Superior temporal gyrus (tissue), 1 donor: ENCODE data around the gene PCDHB9.
"Not testable (repeated sequence)": the region's sequence is repeated elsewhere in the genome, so short reads cannot be mapped to it uniquely, and the experiment has no call there.

ENCODE experiments used
- DNase-seq: peaks from one replicate; pipeline ENCODE4 v3.0.0-alpha.2; 2016; ENCODE audit errors: extremely low spot score

PCDHB9 gene

GRCh38 chr5:141188682-141189081, 1.7 kb downstream of the PCDHB9 start:
- not testable (repeated sequence) for DNase-seq

GRCh38 chr5:141189131-141189530, 2.2 kb downstream of the PCDHB9 start:
- not testable (repeated sequence) for DNase-seq

- peak; percentile 73 for DNase-seq
Observed at GRCh38 chr5:141192110-141192725, 5.3 kb downstream of the PCDHB9 start, which contains the start of gene PCDHB10. TSS of gene PCDHB10 (plus strand) at chr5:141192353. CDS start at chr5:141192553, 200 bp downstream.

DNA sequence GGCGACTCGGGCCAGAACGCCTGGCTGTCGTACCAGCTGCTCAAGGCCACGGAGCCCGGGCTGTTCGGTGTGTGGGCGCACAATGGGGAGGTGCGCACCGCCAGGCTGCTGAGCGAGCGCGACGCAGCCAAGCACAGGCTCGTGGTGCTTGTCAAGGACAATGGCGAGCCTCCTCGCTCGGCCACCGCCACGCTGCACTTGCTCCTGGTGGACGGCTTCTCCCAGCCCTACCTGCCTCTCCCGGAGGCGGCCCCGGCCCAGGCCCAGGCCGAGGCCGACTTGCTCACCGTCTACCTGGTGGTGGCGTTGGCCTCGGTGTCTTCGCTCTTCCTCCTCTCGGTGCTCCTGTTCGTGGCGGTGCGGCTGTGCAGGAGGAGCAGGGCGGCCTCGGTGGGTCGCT, 7.4 kb downstream of the PCDHB9 start:
- not testable (repeated sequence) for DNase-seq

GRCh38 chr5:141196363-141196762, 9.4 kb downstream of the PCDHB9 start:
- no peak for DNase-seq

DNA sequence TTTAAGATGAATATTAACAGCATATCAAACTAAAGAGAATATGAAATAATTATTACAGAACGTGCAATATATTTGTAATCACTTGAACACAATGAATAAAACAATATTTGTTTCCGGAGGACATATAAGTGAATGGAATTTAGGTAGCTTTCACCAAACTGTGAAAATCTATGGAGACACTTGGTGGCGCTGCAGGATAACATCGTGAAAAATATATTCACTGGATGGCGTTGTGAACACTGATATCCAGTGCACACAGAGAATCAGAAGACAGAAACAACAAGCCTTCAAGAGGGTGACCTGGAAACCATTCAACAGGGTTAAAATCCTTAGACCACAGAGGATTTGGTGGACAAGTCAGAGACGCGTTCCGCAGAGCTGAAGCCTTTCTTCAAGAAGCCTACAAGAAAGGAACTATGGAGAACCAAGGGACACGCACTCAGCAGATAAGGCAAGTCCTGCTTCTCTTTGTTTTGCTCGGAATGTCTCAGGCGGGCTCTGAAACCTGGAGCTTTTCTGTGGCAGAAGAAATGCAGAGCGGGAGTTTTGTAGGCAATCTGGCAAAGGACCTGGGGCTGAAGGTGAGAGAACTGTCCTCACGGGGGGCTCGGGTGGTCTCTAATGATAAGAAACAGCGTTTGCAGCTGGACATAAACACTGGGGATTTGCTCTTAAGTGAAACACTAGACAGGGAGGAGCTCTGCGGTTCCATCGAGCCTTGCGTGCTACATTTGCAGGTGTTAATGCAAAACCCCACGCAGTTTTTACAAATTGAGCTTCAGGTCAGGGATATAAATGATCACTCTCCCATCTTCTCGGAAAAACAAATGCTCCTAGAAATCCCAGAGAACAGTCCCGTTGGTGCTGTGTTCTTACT, 12.6 kb downstream of the PCDHB9 start, which contains the start of gene PCDHB11:
PCDHB11 (plus strand) TSS at position 269 of the 877 bp plus-strand sequence; CDS start at position 417, 148 bp downstream.
- no peak for DNase-seq

DNA sequence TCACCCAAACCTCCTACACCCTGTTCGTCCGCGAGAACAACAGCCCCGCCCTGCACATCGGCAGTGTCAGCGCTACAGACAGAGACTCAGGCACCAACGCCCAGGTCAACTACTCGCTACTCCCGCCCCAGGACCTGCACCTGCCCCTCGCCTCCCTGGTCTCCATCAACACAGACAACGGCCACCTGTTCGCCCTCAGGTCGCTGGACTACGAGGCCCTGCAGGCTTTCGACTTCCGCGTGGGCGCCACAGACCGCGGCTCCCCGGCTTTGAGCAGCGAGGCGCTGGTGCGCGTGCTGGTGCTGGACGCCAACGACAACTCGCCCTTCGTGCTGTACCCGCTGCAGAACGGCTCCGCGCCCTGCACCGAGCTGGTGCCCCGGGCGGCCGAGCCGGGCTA, 14.2 kb downstream of the PCDHB9 start:
- DNase-seq: not testable (repeated sequence)

- not testable (repeated sequence) for DNase-seq
Observed at GRCh38 chr5:141201646-141202045, 14.7 kb downstream of the PCDHB9 start.

- peak; percentile 40 for DNase-seq
Observed at GRCh38 chr5:141208478-141208877, 21.5 kb downstream of the PCDHB9 start, which contains the start of gene PCDHB12. TSS of gene PCDHB12 (plus strand) at chr5:141208719. CDS start at chr5:141208908, 189 bp downstream.

GRCh38 chr5:141210281-141210680, 23.3 kb downstream of the PCDHB9 start:
- DNase-seq: not testable (repeated sequence)

- not testable (repeated sequence) for DNase-seq
Observed at GRCh38 chr5:141210849-141211248, 23.9 kb downstream of the PCDHB9 start.

DNA sequence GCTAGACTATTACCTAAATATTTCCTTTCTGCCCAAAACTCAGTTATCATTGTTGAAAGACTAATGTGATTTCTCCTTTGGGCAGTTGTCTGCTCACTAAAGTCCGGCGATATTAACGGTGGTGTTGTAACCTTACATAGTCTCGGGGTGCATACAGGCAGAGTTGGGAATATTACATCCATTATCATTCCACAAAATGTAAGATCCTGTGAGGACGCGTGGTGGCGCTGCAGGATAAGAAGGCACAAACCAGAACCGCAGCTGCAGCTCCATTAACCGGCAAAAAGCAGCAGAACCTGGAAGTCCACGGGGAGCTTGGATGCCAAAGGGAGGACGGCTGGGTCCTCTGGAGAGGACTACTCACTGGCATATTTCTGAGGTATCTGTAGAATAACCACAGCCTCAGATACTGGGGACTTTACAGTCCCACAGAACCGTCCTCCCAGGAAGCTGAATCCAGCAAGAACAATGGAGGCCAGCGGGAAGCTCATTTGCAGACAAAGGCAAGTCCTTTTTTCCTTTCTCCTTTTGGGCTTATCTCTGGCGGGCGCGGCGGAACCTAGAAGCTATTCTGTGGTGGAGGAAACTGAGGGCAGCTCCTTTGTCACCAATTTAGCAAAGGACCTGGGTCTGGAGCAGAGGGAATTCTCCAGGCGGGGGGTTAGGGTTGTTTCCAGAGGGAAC, 26.8 kb downstream of the PCDHB9 start, which contains the start of gene PCDHB13:
PCDHB13 (plus strand) TSS at position 264 of the 684 bp plus-strand sequence; CDS start at position 469, 205 bp downstream.
- peak; percentile 45 for DNase-seq

DNA sequence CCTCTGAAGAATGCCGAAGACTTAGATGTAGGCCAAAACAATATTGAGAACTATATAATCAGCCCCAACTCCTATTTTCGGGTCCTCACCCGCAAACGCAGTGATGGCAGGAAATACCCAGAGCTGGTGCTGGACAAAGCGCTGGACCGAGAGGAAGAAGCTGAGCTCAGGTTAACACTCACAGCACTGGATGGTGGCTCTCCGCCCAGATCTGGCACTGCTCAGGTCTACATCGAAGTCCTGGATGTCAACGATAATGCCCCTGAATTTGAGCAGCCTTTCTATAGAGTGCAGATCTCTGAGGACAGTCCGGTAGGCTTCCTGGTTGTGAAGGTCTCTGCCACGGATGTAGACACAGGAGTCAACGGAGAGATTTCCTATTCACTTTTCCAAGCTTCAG, 27.6 kb downstream of the PCDHB9 start:
- not testable (repeated sequence) for DNase-seq

- not testable (repeated sequence) for DNase-seq
Observed at GRCh38 chr5:141215504-141215903, 28.5 kb downstream of the PCDHB9 start.

DNA sequence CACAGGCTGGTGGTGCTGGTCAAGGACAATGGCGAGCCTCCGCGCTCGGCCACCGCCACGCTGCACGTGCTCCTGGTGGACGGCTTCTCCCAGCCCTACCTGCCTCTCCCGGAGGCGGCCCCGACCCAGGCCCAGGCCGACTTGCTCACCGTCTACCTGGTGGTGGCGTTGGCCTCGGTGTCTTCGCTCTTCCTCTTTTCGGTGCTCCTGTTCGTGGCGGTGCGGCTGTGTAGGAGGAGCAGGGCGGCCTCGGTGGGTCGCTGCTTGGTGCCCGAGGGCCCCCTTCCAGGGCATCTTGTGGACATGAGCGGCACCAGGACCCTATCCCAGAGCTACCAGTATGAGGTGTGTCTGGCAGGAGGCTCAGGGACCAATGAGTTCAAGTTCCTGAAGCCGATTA, 29.1 kb downstream of the PCDHB9 start:
- DNase-seq: not testable (repeated sequence)

GRCh38 chr5:141223112-141223783, 36.3 kb downstream of the PCDHB9 start, which contains the start of gene PCDHB14:
TSS of gene PCDHB14 (plus strand) at chr5:141223343. CDS start at chr5:141223506, 163 bp downstream.
- DNase-seq: peak; percentile 38

DNA sequence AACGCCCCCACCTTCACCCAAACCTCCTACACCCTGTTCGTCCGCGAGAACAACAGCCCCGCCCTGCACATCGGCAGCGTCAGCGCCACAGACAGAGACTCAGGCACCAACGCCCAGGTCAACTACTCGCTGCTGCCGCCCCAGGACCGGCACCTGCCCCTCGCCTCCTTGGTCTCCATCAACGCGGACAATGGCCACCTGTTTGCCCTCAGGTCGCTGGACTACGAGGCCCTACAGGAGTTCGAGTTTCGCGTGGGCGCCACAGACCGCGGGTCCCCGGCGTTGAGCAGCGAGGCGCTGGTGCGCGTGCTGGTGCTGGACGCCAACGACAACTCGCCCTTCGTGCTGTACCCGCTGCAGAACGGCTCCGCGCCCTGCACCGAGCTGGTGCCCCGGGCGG, 37.9 kb downstream of the PCDHB9 start:
- not testable (repeated sequence) for DNase-seq

DNA sequence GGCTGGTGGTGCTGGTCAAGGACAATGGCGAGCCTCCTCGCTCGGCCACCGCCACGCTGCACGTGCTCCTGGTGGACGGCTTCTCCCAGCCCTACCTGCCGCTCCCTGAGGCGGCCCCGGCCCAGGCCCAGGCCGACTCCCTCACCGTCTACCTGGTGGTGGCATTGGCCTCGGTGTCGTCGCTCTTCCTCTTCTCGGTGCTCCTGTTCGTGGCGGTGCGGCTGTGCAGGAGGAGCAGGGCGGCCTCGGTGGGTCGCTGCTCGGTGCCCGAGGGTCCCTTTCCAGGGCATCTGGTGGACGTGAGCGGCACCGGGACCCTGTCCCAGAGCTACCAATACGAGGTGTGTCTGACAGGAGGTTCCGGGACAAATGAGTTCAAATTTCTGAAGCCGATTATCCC, 38.5 kb downstream of the PCDHB9 start:
- DNase-seq: not testable (repeated sequence)

- DNase-seq: no peak
Observed at GRCh38 chr5:141234109-141234667, 47.2 kb downstream of the PCDHB9 start.

DNA sequence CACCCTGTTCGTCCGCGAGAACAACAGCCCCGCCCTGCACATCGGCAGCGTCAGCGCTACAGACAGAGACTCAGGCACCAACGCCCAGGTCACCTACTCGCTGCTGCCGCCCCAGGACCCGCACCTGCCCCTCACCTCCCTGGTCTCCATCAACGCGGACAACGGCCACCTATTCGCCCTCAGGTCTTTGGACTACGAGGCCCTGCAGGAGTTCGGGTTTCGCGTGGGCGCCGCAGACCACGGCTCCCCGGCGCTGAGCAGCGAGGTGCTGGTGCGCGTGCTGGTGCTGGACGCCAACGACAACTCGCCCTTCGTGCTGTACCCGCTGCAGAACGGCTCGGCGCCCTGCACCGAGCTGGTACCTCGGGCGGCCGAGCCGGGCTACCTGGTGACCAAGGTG, 49.0 kb downstream of the PCDHB9 start:
- DNase-seq: not testable (repeated sequence)
